ENCODE results near the gene CLINT1. TPM values are rescaled to one million over a fixed set of nuclear protein-coding genes. Genes with fewer than 3 reads are reported as not detected.

CLINT1 gene
- total RNA-seq, 2 donors from 2014 or later: 42.1 to 60.7 TPM

GRCh38 chr5:157845914-157846598 lies 12.9 kb downstream of the CLINT1 start:
- Mint-ChIP-seq H3K27me3 (no peaks in the 10 kb centered on the region), H3K4me3 (no peak overlapping the region), H3K9me3 (no peaks in the 10 kb centered on the region), H3K27ac (no peak overlapping the region), H3K36me3 (ENCODE audit: low read depth) (peaks cover 45% of the 10 kb centered on the region), H3K4me1 (peaks cover 11% of the 10 kb centered on the region)
- ATAC-seq (replicated peaks): no peak

DNA sequence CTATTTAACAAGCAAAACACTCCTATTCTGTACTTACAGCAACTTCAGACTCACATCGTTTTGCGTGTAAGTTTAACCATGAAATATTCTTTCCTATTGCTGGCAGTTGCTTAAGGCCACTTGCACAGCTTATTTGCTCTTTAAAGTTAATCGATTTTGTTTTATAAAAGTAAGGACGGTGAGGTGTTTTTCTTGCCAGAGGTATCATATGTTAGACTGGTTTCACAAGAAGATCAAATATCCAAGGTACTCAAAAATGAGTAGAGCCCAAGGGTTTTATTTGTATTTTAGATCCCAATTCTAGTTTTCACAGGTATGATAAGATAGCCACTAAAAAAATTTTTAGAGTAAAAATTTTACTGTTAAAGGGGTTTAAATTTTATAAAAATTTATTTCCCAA lies 16.2 kb downstream of the CLINT1 start:
- Mint-ChIP-seq H3K27ac (no peak overlapping the region), H3K27me3 (no peaks in the 10 kb centered on the region), H3K4me3 (no peak overlapping the region), H3K9me3 (no peaks in the 10 kb centered on the region), H3K36me3 (ENCODE audit: low read depth) (peaks cover 42% of the 10 kb centered on the region), H3K4me1 (peaks cover 15% of the 10 kb centered on the region)
- no peak for ATAC-seq (replicated peaks)

- Mint-ChIP-seq H3K9me3 (no peaks in the 10 kb centered on the region), H3K27me3 (no peaks in the 10 kb centered on the region), H3K4me1 (peaks cover 15% of the 10 kb centered on the region), H3K4me3 (no peak overlapping the region), H3K36me3 (ENCODE audit: low read depth) (peaks cover 36% of the 10 kb centered on the region), H3K27ac (no peak overlapping the region)
- ATAC-seq (replicated peaks): no peak
Measured at GRCh38 chr5:157842185-157842584, 16.8 kb downstream of the CLINT1 start.

DNA sequence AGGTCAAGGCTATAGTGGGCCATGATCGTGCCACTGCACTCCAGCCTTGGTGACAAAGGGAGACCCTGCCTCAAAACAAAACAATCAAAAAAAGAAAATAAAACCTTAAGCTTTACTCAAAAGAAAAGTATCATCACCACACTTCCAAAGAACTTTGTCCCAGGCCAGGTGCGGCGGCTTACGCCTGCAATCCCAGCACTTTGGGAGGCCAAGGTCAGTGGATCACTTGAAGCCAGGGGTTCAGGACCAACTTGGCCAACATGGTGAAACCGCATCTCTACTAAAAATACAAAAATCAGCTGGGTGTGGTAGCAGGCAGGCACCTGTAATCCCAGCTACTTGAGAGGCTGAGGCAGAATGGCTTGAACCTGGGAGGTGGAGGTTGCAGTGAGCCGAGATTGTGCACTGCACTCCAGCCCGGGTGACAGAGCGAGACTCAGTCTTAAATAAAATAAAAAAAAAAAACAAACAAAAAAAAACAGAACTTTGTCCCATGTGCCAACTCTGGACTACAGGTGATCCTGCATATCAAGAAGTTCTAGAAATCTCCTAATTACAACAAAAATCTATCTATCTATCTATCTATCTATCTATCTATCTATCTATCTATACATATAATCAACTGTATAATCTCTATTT lies 19.7 kb downstream of the CLINT1 start:
- H3K27me3 Mint-ChIP-seq: no peaks in the 10 kb centered on the region
- peaks cover 38% of the 10 kb centered on the region for H3K36me3 Mint-ChIP-seq (ENCODE audit: low read depth)
- H3K9me3 Mint-ChIP-seq: no peaks in the 10 kb centered on the region
- no peak for ATAC-seq (replicated peaks)
- H3K27ac Mint-ChIP-seq: no peak overlapping the region
- no peak overlapping the region for H3K4me3 Mint-ChIP-seq
- H3K4me1 Mint-ChIP-seq: peaks cover 24% of the 10 kb centered on the region

GRCh38 chr5:157836121-157836753 lies 22.7 kb downstream of the CLINT1 start:
- H3K27ac Mint-ChIP-seq: peak overlapping the region; percentile 4
- ATAC-seq (replicated peaks): no peak
- no peaks in the 10 kb centered on the region for H3K27me3 Mint-ChIP-seq
- H3K4me3 Mint-ChIP-seq: no peak overlapping the region
- peaks cover 32% of the 10 kb centered on the region for H3K4me1 Mint-ChIP-seq
- H3K36me3 Mint-ChIP-seq (ENCODE audit: low read depth): peaks cover 30% of the 10 kb centered on the region
- no peaks in the 10 kb centered on the region for H3K9me3 Mint-ChIP-seq

DNA sequence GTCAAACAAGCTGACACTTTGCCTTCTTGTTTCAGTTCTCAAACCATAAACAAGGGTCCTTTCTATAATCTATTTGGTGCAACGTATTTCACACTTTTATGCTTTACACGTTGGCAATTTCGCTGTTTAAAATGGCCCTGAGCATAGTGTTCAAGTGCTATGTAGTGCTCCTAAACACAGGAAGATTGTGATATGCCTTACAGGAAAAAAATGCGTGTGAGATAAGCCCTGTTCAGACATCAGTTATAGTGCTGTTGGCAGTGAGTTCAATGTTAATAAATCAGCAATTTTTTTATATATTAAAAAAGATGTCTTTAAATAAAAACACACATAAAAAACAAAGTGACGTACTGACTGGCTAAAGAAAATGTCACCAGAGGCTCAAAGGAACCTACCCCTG lies 23.9 kb downstream of the CLINT1 start:
- H3K27ac Mint-ChIP-seq: peak overlapping the region; percentile 21
- H3K9me3 Mint-ChIP-seq: no peaks in the 10 kb centered on the region
- no peak overlapping the region for H3K4me3 Mint-ChIP-seq
- peaks cover 26% of the 10 kb centered on the region for H3K36me3 Mint-ChIP-seq (ENCODE audit: low read depth)
- no peak for ATAC-seq (replicated peaks)
- peaks cover 28% of the 10 kb centered on the region for H3K4me1 Mint-ChIP-seq
- no peaks in the 10 kb centered on the region for H3K27me3 Mint-ChIP-seq

GRCh38 chr5:157828944-157829639 lies 29.9 kb downstream of the CLINT1 start:
- Mint-ChIP-seq H3K27me3 (no peaks in the 10 kb centered on the region), H3K36me3 (ENCODE audit: low read depth) (peaks cover 10% of the 10 kb centered on the region), H3K27ac (no peak overlapping the region), H3K9me3 (no peaks in the 10 kb centered on the region), H3K4me1 (peaks cover 20% of the 10 kb centered on the region), H3K4me3 (no peak overlapping the region)
- ATAC-seq (replicated peaks): no peak

GRCh38 chr5:157828105-157828943 lies 30.6 kb downstream of the CLINT1 start:
- H3K9me3 Mint-ChIP-seq: no peaks in the 10 kb centered on the region
- peaks cover 16% of the 10 kb centered on the region for H3K4me1 Mint-ChIP-seq
- peak overlapping the region; percentile 3 for H3K27ac Mint-ChIP-seq
- H3K36me3 Mint-ChIP-seq (ENCODE audit: low read depth): peaks cover 10% of the 10 kb centered on the region
- H3K27me3 Mint-ChIP-seq: no peaks in the 10 kb centered on the region
- ATAC-seq (replicated peaks): no peak
- H3K4me3 Mint-ChIP-seq: no peak overlapping the region

GRCh38 chr5:157827423-157827822 lies 31.5 kb downstream of the CLINT1 start:
- Mint-ChIP-seq H3K9me3 (no peaks in the 10 kb centered on the region), H3K27me3 (no peaks in the 10 kb centered on the region), H3K36me3 (ENCODE audit: low read depth) (peaks cover 10% of the 10 kb centered on the region), H3K4me1 (peaks cover 10% of the 10 kb centered on the region), H3K4me3 (no peak overlapping the region), H3K27ac (no peak overlapping the region)
- ATAC-seq (replicated peaks): no peak

- Mint-ChIP-seq H3K27ac (no peak overlapping the region), H3K9me3 (no peaks in the 10 kb centered on the region), H3K27me3 (no peaks in the 10 kb centered on the region), H3K4me3 (no peak overlapping the region), H3K36me3 (ENCODE audit: low read depth) (peaks cover 5% of the 10 kb centered on the region), H3K4me1 (peaks cover 5% of the 10 kb centered on the region)
- no peak for ATAC-seq (replicated peaks)
Measured at GRCh38 chr5:157823655-157824054, 35.3 kb downstream of the CLINT1 start.

- peak overlapping the region; percentile 78 for H3K27ac Mint-ChIP-seq
Measured at GRCh38 chr5:157821822-157822622, 36.9 kb downstream of the CLINT1 start.

GRCh38 chr5:157821405-157821804 lies 37.5 kb downstream of the CLINT1 start:
- Mint-ChIP-seq H3K4me1 (peaks cover 5% of the 10 kb centered on the region), H3K36me3 (ENCODE audit: low read depth) (peaks cover 18% of the 10 kb centered on the region), H3K27me3 (no peaks in the 10 kb centered on the region), H3K27ac (peak overlapping the region; percentile 78), H3K9me3 (no peaks in the 10 kb centered on the region), H3K4me3 (no peak overlapping the region)
- ATAC-seq (replicated peaks): peak; percentile 24

More at GRCh38 chr5:157821822-157822622, 36.9 kb downstream of the CLINT1 start:
- Mint-ChIP-seq H3K9me3 (no peaks in the 10 kb centered on the region), H3K4me1 (peaks cover 5% of the 10 kb centered on the region), H3K27me3 (no peaks in the 10 kb centered on the region), H3K36me3 (ENCODE audit: low read depth) (peaks cover 12% of the 10 kb centered on the region), H3K4me3 (no peak overlapping the region)
- peak; percentile 82 for ATAC-seq (replicated peaks)

GRCh38 chr5:157820593-157821252 lies 38.2 kb downstream of the CLINT1 start:
- peak overlapping the region; percentile 78 for H3K27ac Mint-ChIP-seq
- H3K9me3 Mint-ChIP-seq: no peaks in the 10 kb centered on the region
- ATAC-seq (replicated peaks): no peak
- H3K36me3 Mint-ChIP-seq (ENCODE audit: low read depth): peaks cover 22% of the 10 kb centered on the region
- peaks cover 5% of the 10 kb centered on the region for H3K4me1 Mint-ChIP-seq
- H3K4me3 Mint-ChIP-seq: no peak overlapping the region
- no peaks in the 10 kb centered on the region for H3K27me3 Mint-ChIP-seq
